Measurements from ENCODE around the gene NIBAN1.

Gene NIBAN1

DNA sequence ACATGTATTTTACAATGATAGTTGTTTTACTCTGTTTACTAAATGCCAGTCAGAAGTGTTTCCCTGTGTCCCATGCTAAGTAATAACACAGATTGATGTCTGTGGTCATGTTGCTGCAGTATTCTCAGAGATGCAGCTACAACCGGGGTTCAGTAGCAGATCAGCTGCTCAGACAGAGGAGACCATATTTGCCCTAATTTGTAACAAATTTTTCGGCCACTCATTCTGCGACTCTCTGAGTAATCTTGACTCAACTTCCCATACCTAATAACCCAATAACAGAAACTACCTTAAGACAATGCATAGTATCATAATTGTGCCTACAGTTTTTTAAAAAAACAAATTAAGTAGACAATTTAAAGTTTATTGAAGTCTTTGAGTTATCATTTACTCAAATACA, 32.6 kb downstream of the NIBAN1 start:
- Histone ChIP-seq H3K27ac (ENCODE audit: low read depth, low read length) (no peak overlapping the region), H3K27me3 (ENCODE audit: insufficient read depth, low read length) (no peaks in the 10 kb centered on the region), H3K9ac (ENCODE audit: low read depth, low read length) (no peak overlapping the region), H3K4me3 (ENCODE audit: low read length) (no peak overlapping the region), H3K9me3 (ENCODE audit: insufficient read depth, low read depth, low read length) (no peaks in the 10 kb centered on the region), H3K36me3 (ENCODE audit: insufficient read depth, low read length) (no peaks in the 10 kb centered on the region), H3K4me1 (ENCODE audit: insufficient read depth, low read length) (peaks cover 18% of the 10 kb centered on the region)
- WGBS = 95% methylated on average over 3 of the region's 3 CpGs

DNA sequence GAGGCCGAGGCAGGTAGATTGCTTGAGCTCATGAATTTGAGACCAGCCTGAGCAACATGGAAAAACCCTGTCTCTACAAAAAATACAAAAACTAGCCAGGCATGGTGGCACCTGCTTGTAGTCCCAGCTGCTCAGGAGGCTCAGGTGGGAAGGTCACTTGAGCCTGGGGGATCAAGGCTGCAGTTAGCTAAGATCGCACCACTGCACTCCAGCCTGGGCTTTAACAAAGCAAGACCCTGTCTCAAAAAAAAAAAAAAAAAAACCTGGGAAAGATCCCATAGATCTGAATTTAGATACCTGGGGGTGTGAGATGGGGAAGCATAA, 32.9 kb downstream of the NIBAN1 start:
- Histone ChIP-seq H3K36me3 (ENCODE audit: insufficient read depth, low read length) (no peaks in the 10 kb centered on the region), H3K4me1 (ENCODE audit: insufficient read depth, low read length) (peaks cover 17% of the 10 kb centered on the region), H3K27me3 (ENCODE audit: insufficient read depth, low read length) (no peaks in the 10 kb centered on the region), H3K9ac (ENCODE audit: low read depth, low read length) (no peak overlapping the region), H3K4me3 (ENCODE audit: low read length) (no peak overlapping the region), H3K9me3 (ENCODE audit: insufficient read depth, low read depth, low read length) (no peaks in the 10 kb centered on the region), H3K27ac (ENCODE audit: low read depth, low read length) (no peak overlapping the region)
- WGBS = 94% methylated on average over 2 of the region's 2 CpGs

DNA sequence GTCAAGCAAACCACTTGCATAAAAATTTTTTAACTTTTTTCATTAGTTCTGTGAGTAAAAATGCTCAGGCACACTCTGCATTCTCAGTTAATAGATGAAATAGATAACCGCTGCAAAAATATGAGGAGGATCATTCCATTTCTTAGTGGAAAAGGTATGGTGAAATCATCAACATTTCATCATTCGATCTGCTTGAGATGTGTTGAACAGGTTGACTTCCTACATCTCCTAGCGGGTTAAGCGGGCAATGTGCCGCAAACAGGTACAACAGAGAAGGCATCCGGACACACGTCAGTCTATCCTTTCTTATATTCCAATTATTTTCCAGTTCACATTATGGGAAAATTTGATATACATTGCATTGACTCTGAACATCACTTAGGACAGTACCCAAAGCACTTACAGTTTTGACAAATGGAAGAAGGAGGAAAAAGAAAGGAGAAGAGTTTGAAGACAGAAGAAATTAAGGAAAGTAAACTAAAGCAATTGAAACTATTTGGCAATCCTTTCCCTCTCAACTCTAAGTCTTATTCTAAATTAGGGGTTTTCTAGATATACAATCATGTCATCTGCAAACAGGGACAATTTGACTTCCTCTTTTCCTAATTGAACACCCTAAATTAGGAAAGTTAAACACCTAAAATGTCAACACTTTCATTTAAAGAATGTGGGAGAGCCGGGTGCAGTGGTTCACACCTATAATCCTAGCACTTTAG, 33.5 kb downstream of the NIBAN1 start:
- H3K27me3 ChIP-seq (ENCODE audit: insufficient read depth, low read length) = no peaks in the 10 kb centered on the region
- H3K27ac ChIP-seq (ENCODE audit: low read depth, low read length) = no peak overlapping the region
- H3K9ac ChIP-seq (ENCODE audit: low read depth, low read length) = no peak overlapping the region
- H3K9me3 ChIP-seq (ENCODE audit: insufficient read depth, low read depth, low read length) = no peaks in the 10 kb centered on the region
- no peaks in the 10 kb centered on the region for H3K36me3 ChIP-seq (ENCODE audit: insufficient read depth, low read length)
- no peak overlapping the region for H3K4me3 ChIP-seq (ENCODE audit: low read length)
- 96% methylated on average over 8 of the region's 8 CpGs for WGBS
- H3K4me1 ChIP-seq (ENCODE audit: insufficient read depth, low read length) = peaks cover 17% of the 10 kb centered on the region

DNA sequence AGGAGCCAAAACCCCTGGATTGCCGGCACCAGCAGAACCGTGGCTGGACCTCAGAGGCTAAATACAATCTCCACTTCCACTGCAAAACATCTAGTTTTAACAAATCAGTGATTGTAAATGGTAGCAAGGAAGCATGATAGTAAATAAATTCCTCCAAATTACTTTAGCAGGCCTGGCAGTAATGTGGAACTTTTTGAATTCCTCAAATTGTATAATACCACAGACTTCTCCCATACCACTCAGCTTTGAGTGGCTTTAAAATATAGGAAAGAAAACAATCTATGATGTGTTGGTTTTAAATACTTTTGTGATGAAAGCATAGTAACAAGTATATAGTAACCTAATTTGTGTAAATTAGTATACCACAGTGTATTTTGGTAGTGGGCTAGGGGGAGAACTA, 34.1 kb downstream of the NIBAN1 start:
- 100% methylated on average over 2 of the region's 2 CpGs for WGBS
- Histone ChIP-seq H3K9ac (ENCODE audit: low read depth, low read length) (no peak overlapping the region), H3K9me3 (ENCODE audit: insufficient read depth, low read depth, low read length) (no peaks in the 10 kb centered on the region), H3K36me3 (ENCODE audit: insufficient read depth, low read length) (no peaks in the 10 kb centered on the region), H3K4me1 (ENCODE audit: insufficient read depth, low read length) (peaks cover 11% of the 10 kb centered on the region; the same call in 1 of the 2 replicates), H3K4me3 (ENCODE audit: low read length) (no peak overlapping the region), H3K27me3 (ENCODE audit: insufficient read depth, low read length) (no peaks in the 10 kb centered on the region), H3K27ac (ENCODE audit: low read depth, low read length) (no peak overlapping the region)

DNA sequence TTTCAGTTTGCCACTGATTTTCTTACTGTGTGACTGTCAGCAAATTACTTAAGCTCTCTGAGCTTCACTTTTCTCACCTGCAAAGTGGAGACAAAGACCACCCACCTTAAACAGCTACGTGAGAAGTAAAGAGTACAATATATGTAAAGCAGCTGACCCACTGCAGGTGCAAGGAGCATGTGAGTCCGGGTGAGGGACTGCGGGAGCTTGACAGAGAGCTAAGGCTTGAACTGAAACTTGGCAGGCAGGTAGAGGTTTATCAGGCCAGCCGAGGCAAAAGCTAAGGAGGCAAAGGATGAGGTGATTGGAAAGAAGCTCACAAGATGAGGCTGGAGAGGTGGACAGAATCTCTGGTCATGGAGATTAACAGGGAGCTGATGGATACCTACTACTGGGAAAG, 36.6 kb downstream of the NIBAN1 start:
- WGBS = 78% methylated on average over 4 of the region's 4 CpGs
- H3K4me1 ChIP-seq (ENCODE audit: insufficient read depth, low read length) = 0 out of 2 replicates have a peak, but pooled peaks cover 10% of the 10 kb centered on the region
- H3K9ac ChIP-seq (ENCODE audit: low read depth, low read length) = no peak overlapping the region
- H3K4me3 ChIP-seq (ENCODE audit: low read length) = no peak overlapping the region
- H3K27me3 ChIP-seq (ENCODE audit: insufficient read depth, low read length) = no peaks in the 10 kb centered on the region
- H3K36me3 ChIP-seq (ENCODE audit: insufficient read depth, low read length) = no peaks in the 10 kb centered on the region
- H3K27ac ChIP-seq (ENCODE audit: low read depth, low read length) = no peak overlapping the region
- no peaks in the 10 kb centered on the region for H3K9me3 ChIP-seq (ENCODE audit: insufficient read depth, low read depth, low read length)

DNA sequence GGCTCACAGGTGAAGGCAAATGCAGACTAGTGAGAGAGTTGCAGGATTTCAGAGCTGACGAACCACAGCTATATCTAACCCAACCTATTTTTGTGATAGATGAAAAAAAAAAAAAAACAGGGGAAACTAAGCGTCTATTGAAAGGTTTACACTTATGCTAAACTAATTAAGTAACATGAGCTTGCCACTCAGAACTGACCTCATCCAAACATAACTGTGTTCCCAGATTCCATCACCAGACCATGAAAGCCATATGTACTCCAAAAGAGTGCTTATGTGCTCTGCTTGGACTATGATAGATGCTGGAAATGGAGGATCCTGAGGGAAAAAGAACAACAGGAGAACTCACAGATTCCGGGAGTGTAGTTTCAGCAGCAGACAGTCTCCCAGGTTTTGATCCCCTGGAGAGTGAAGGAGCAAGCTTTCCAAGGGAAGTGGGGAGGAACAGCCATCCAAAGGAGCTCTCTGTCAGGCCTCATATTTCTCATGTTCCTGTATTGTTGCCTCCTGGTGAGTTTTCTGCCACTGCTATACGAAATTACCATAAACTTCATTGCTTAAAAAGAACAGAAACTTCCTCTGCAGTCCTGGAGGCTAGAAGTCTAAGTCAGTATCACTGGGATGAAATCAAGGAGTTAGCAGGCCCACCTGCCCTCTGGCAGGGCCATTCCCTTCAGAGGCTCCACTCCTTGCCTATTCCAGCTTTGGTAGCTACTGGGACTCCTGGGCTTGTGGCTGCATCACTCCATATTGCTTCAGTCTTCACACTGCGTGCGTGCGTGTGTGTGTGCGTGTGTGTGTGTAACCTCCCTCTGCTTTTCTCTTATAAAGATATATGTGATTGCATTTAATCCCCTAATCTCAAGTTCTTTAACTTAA, 38.1 kb downstream of the NIBAN1 start:
- WGBS = 83% methylated on average over 2 of the region's 8 CpGs

DNA sequence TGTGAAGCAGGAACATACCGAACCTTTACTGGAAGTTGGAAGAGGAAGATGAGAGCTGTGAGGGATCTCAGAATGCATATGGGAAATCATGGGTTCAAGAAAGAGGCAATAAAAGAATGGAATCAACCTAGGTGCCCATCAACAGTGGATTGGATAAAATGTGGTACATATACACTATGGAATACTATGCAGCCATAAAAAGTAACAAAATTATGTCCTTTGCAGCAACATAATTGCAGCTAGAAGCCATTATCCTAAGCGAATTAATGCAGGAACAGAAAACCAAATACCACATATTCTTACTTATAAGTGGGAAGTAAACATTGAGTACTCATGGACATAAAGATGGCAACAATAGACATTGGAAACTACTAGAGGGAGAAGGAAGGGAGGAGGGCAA, 40.4 kb downstream of the NIBAN1 start:
- Histone ChIP-seq H3K36me3 (ENCODE audit: insufficient read depth, low read length) (no peaks in the 10 kb centered on the region), H3K4me3 (ENCODE audit: low read length) (no peak overlapping the region), H3K27ac (ENCODE audit: low read depth, low read length) (no peak overlapping the region), H3K9ac (ENCODE audit: low read depth, low read length) (no peak overlapping the region), H3K9me3 (ENCODE audit: insufficient read depth, low read depth, low read length) (no peaks in the 10 kb centered on the region), H3K27me3 (ENCODE audit: insufficient read depth, low read length) (no peaks in the 10 kb centered on the region), H3K4me1 (ENCODE audit: insufficient read depth, low read length) (0 out of 2 replicates have a peak, but pooled peaks cover 7% of the 10 kb centered on the region)
- WGBS = 92% methylated on average over 2 of the region's 2 CpGs

More for the DNA sequence above, 38.1 kb downstream of the NIBAN1 start:
- no peaks in the 10 kb centered on the region for H3K9me3 ChIP-seq (ENCODE audit: insufficient read depth, low read depth, low read length)
- no peaks in the 10 kb centered on the region for H3K27me3 ChIP-seq (ENCODE audit: insufficient read depth, low read length)
- H3K4me3 ChIP-seq (ENCODE audit: low read length) = no peak overlapping the region
- H3K36me3 ChIP-seq (ENCODE audit: insufficient read depth, low read length) = no peaks in the 10 kb centered on the region
- no peak overlapping the region for H3K9ac ChIP-seq (ENCODE audit: low read depth, low read length)
- H3K27ac ChIP-seq (ENCODE audit: low read depth, low read length) = no peak overlapping the region
- H3K4me1 ChIP-seq (ENCODE audit: insufficient read depth, low read length) = 0 out of 2 replicates have a peak, but pooled peaks cover 10% of the 10 kb centered on the region

DNA sequence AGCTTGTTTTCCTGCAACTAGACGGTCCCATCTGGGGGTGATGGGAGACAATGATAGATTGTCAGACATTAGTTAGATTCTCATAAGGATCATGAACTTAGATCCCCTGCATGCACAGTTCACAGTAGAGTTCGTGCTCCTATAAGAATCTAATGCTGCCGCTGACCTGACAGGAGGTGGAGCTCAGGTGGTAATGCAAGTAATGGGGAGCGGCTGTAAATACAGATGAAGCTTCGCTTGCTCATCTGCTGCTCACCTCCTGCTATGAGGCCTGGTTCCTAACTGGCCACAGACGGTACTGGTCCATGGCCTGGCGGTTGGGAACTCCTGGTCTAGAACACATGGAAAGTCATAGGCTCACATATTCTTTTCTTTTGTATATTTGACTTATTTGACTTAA, 42.0 kb downstream of the NIBAN1 start:
- Histone ChIP-seq H3K9ac (ENCODE audit: low read depth, low read length) (no peak overlapping the region), H3K36me3 (ENCODE audit: insufficient read depth, low read length) (no peaks in the 10 kb centered on the region), H3K27me3 (ENCODE audit: insufficient read depth, low read length) (no peaks in the 10 kb centered on the region), H3K4me3 (ENCODE audit: low read length) (no peak overlapping the region), H3K9me3 (ENCODE audit: insufficient read depth, low read depth, low read length) (no peaks in the 10 kb centered on the region), H3K4me1 (ENCODE audit: insufficient read depth, low read length) (0 out of 2 replicates have a peak, but pooled peaks cover 7% of the 10 kb centered on the region), H3K27ac (ENCODE audit: low read depth, low read length) (no peak overlapping the region)
- WGBS = 93% methylated on average over 7 of the region's 7 CpGs

DNA sequence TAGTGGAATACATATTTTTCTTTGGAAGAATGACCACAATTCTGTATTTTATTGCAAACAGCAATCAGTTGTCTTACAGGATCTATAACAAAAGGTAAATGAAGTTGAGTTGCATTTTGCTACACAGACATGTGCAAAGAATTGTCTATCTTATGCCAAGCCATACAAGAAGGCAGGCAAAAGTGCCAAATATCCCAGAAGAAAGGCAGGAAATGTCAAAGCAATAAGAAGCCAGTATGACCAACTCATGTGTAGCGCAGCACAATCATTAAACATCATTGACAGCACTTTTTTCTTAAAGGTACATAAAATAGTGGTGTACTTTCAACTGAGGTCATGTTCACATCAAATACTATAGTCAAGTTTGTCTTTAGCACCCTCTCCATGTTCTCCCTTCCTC, 42.7 kb downstream of the NIBAN1 start:
- H3K4me1 ChIP-seq (ENCODE audit: insufficient read depth, low read length) = 0 out of 2 replicates have a peak, but pooled peaks cover 7% of the 10 kb centered on the region
- no peak overlapping the region for H3K4me3 ChIP-seq (ENCODE audit: low read length)
- no peaks in the 10 kb centered on the region for H3K9me3 ChIP-seq (ENCODE audit: insufficient read depth, low read depth, low read length)
- H3K27ac ChIP-seq (ENCODE audit: low read depth, low read length) = no peak overlapping the region
- no peaks in the 10 kb centered on the region for H3K36me3 ChIP-seq (ENCODE audit: insufficient read depth, low read length)
- no peak overlapping the region for H3K9ac ChIP-seq (ENCODE audit: low read depth, low read length)
- 92% methylated on average over 1 of the region's 1 CpG for WGBS
- no peaks in the 10 kb centered on the region for H3K27me3 ChIP-seq (ENCODE audit: insufficient read depth, low read length)

DNA sequence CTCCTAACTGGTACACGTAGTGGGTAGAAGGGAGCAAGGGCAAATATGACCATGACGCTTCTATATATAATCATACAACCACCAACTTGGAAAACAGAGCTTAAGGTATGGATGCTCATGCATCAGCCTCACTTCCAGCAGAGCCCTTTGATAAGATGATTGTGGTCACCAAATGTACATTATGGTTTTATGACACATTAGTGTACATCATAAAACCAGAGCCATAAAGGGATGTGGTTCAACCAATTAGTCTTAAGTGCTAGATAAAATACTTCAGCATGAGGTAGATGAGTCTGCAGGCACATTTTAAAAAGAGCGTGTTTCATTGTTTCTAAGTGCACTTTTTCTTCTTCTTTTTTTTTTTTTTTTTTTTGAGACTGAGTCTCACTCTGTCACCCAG, 43.7 kb downstream of the NIBAN1 start:
- no peak overlapping the region for H3K27ac ChIP-seq (ENCODE audit: low read depth, low read length)
- WGBS = 97% methylated on average over 2 of the region's 3 CpGs

DNA sequence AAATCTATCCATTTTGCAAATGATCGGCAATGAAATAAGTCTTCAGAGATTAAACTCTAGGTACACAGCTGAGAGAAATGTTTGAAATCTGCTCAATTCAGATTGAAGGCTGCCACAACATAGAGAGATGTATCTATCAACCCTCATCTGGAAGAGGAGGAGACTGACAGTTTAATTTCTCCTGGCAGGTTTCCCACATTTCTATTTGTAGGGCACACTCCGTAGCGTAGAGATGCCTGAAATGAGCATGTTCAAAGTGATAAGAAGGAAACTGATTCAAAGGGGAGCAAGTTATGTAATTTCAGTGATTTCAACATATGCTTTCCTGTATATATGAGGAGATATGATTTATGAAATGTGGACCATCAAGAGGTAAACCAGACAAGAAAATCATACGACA, 44.1 kb downstream of the NIBAN1 start:
- Histone ChIP-seq H3K9ac (ENCODE audit: low read depth, low read length) (no peak overlapping the region), H3K27ac (ENCODE audit: low read depth, low read length) (no peak overlapping the region), H3K4me1 (ENCODE audit: insufficient read depth, low read length) (no peaks in the 10 kb centered on the region), H3K36me3 (ENCODE audit: insufficient read depth, low read length) (no peaks in the 10 kb centered on the region), H3K27me3 (ENCODE audit: insufficient read depth, low read length) (no peaks in the 10 kb centered on the region), H3K4me3 (ENCODE audit: low read length) (no peak overlapping the region), H3K9me3 (ENCODE audit: insufficient read depth, low read depth, low read length) (no peaks in the 10 kb centered on the region)
- 93% methylated on average over 3 of the region's 4 CpGs for WGBS

More for the DNA sequence above, 43.7 kb downstream of the NIBAN1 start:
- no peak overlapping the region for H3K9ac ChIP-seq (ENCODE audit: low read depth, low read length)
- H3K4me3 ChIP-seq (ENCODE audit: low read length) = no peak overlapping the region
- H3K4me1 ChIP-seq (ENCODE audit: insufficient read depth, low read length) = no peaks in the 10 kb centered on the region
- no peaks in the 10 kb centered on the region for H3K36me3 ChIP-seq (ENCODE audit: insufficient read depth, low read length)
- no peaks in the 10 kb centered on the region for H3K9me3 ChIP-seq (ENCODE audit: insufficient read depth, low read depth, low read length)
- H3K27me3 ChIP-seq (ENCODE audit: insufficient read depth, low read length) = no peaks in the 10 kb centered on the region
